ENCODE results near the gene ECM2.

ECM2 gene

GRCh38 chr9:92527832-92528521, 7.8 kb downstream of the ECM2 start:
- DNase-seq (ENCODE audit: low read depth in 2 of 2) = no peak

GRCh38 chr9:92527291-92527828, 8.4 kb downstream of the ECM2 start:
- DNase-seq (ENCODE audit: low read depth in 2 of 2) = no peak

GRCh38 chr9:92525306-92525705, 10.5 kb downstream of the ECM2 start:
- no peak for DNase-seq (ENCODE audit: low read depth in 2 of 2)

GRCh38 chr9:92524881-92525280, 10.9 kb downstream of the ECM2 start:
- no peak for DNase-seq (ENCODE audit: low read depth in 2 of 2)

GRCh38 chr9:92522983-92523970, 12.5 kb downstream of the ECM2 start:
- DNase-seq (ENCODE audit: low read depth in 2 of 2) = no peak

GRCh38 chr9:92520837-92521236, 15.0 kb downstream of the ECM2 start:
- DNase-seq (ENCODE audit: low read depth in 2 of 2) = no peak

- DNase-seq (ENCODE audit: low read depth in 2 of 2) = no peak
Observed at GRCh38 chr9:92518199-92518598, 17.6 kb downstream of the ECM2 start.

GRCh38 chr9:92517046-92517445, 18.7 kb downstream of the ECM2 start:
- DNase-seq (ENCODE audit: low read depth in 2 of 2) = no peak

GRCh38 chr9:92516521-92516920, 19.3 kb downstream of the ECM2 start:
- no peak for DNase-seq (ENCODE audit: low read depth in 2 of 2)

- DNase-seq (ENCODE audit: low read depth in 2 of 2) = no peak
Observed at GRCh38 chr9:92514635-92515034, 21.2 kb downstream of the ECM2 start.

GRCh38 chr9:92513349-92513748, 22.4 kb downstream of the ECM2 start:
- no peak for DNase-seq (ENCODE audit: low read depth in 2 of 2)

- no peak for DNase-seq (ENCODE audit: low read depth in 2 of 2)
Observed at GRCh38 chr9:92512622-92513021, 23.2 kb downstream of the ECM2 start.

- DNase-seq (ENCODE audit: low read depth in 2 of 2) = no peak
Observed at GRCh38 chr9:92510747-92511146, 25.0 kb downstream of the ECM2 start.

GRCh38 chr9:92509050-92509449, 26.7 kb downstream of the ECM2 start:
- no peak for DNase-seq (ENCODE audit: low read depth in 2 of 2)

- no peak for DNase-seq (ENCODE audit: low read depth in 2 of 2)
Observed at GRCh38 chr9:92508018-92508820, 27.6 kb downstream of the ECM2 start.

- DNase-seq (ENCODE audit: low read depth in 2 of 2) = no peak
Observed at GRCh38 chr9:92507496-92507895, 28.3 kb downstream of the ECM2 start.

GRCh38 chr9:92507005-92507404, 28.8 kb downstream of the ECM2 start:
- DNase-seq (ENCODE audit: low read depth in 2 of 2) = no peak

- no peak for DNase-seq (ENCODE audit: low read depth in 2 of 2)
Observed at GRCh38 chr9:92506184-92506857, 29.5 kb downstream of the ECM2 start.

GRCh38 chr9:92504881-92505280, 30.9 kb downstream of the ECM2 start:
- no peak for DNase-seq (ENCODE audit: low read depth in 2 of 2)

GRCh38 chr9:92503156-92503555, 32.6 kb downstream of the ECM2 start:
- DNase-seq (ENCODE audit: low read depth in 2 of 2) = no peak

GRCh38 chr9:92501671-92502393, 34.0 kb downstream of the ECM2 start:
- DNase-seq (ENCODE audit: low read depth in 2 of 2) = peak in 1 of 2 donors; percentile 2
